Natural killer cell (primary cell): ENCODE data around the gene HAPSTR1. TPM values are rescaled to one million over a fixed set of nuclear protein-coding genes. Genes with fewer than 3 reads are reported as not detected.

Source experiments
- ATAC-seq, 3 donors: fragments of 150-1000 bp in 2 of 3; fragments of 200-7000 bp in 1 of 3; cut with Tn5 transposase; 1 replicate in 1 of 3; 2 replicates in 2 of 3; pipeline ENCODE4 v1.10.0; 2021; ENCODE audit warnings: mild to moderate bottlenecking in 2 of 3, moderate library complexity in 2 of 3
- DNase-seq, 2 donors: peaks; one replicate each; pipeline versions ENCODE4 v3.0.0 to v3.0.0-alpha.2; 2013 to 2021; ENCODE audit warnings: mixed read lengths in 1 of 2
- H3K27ac ChIP-seq: one replicate; pipeline ENCODE4 v1.5.1; 2013; ENCODE audit warnings: mild to moderate bottlenecking, low read length
- H3K27me3 ChIP-seq: one replicate; pipeline ENCODE4 v1.6.1; 2013; ENCODE audit warnings: low read length; ENCODE audit not compliant: control insufficient read depth, insufficient read depth
- H3K36me3 ChIP-seq: one replicate; pipeline ENCODE4 v1.6.1; 2013; ENCODE audit warnings: low read length; ENCODE audit not compliant: control insufficient read depth, insufficient read depth
- H3K4me1 ChIP-seq: one replicate; pipeline ENCODE4 v1.6.1; 2013; ENCODE audit warnings: low read length; ENCODE audit not compliant: control insufficient read depth, insufficient read depth
- H3K4me3 ChIP-seq: one replicate; pipeline ENCODE4 v1.5.1; 2013; ENCODE audit warnings: low read length
- H3K9me3 ChIP-seq: one replicate; pipeline ENCODE4 v1.6.1; 2013; ENCODE audit warnings: low read length; ENCODE audit not compliant: control insufficient read depth, insufficient read depth
- H3K27ac Mint-ChIP-seq, 2 donors: one replicate each; pipeline ENCODE4 v1.8.0; 2022; ENCODE audit warnings: mild to moderate bottlenecking in 2 of 2, mixed read lengths in 2 of 2, moderate library complexity in 1 of 2
- H3K27me3 Mint-ChIP-seq, 2 donors: one replicate each; pipeline ENCODE4 v1.8.0; 2022; ENCODE audit warnings: low read depth in 2 of 2, mixed read lengths in 2 of 2
- H3K36me3 Mint-ChIP-seq: one replicate; pipeline ENCODE4 v1.8.0; 2022; ENCODE audit warnings: mixed read lengths
- H3K4me1 Mint-ChIP-seq, 2 donors: one replicate each; pipeline ENCODE4 v1.8.0; 2022; ENCODE audit warnings: mixed read lengths in 2 of 2
- H3K4me3 Mint-ChIP-seq: one replicate; pipeline ENCODE4 v1.8.0; 2022; ENCODE audit warnings: mild to moderate bottlenecking, moderate library complexity, mixed read lengths
- H3K9me3 Mint-ChIP-seq, 2 donors: one replicate each; pipeline ENCODE4 v1.8.0; 2022; ENCODE audit warnings: mixed read lengths in 2 of 2
- CTCF ChIP-seq: fragments of 200-600 bp; IDR thresholded peaks from one replicate; pipeline ENCODE4 v1.8.0; 2022; ENCODE audit warnings: antibody characterized with exemption
- WGBS: methylation state at CpG from one replicate; pipeline ENCODE4 v1.1.7; 2013; ENCODE audit warnings: missing lambda C conversion rate; ENCODE audit not compliant: insufficient coverage; 5-methylcytosine and 5-hydroxymethylcytosine counted together
- intact Hi-C: fragments of 100-400 bp; cut with micrococcal nuclease; formaldehyde crosslinking; loops from one replicate; pipeline ENCODE4 v1.14.2; 2022
- total RNA-seq, 4 donors: library from RNA; stranded (reverse); fragments of 120-200 nt in 1 of 4; gene quantifications; one replicate each; pipeline versions ENCODE4 v1.2.3 to v1.2.4, GENCODE V29; 2013 to 2022

HAPSTR1 gene
- total RNA-seq, 3 donors from 2014 or later (not counting 1 experiment from before 2014, with no cell fraction given), result 135 to 145 (median 138) TPM

DNA sequence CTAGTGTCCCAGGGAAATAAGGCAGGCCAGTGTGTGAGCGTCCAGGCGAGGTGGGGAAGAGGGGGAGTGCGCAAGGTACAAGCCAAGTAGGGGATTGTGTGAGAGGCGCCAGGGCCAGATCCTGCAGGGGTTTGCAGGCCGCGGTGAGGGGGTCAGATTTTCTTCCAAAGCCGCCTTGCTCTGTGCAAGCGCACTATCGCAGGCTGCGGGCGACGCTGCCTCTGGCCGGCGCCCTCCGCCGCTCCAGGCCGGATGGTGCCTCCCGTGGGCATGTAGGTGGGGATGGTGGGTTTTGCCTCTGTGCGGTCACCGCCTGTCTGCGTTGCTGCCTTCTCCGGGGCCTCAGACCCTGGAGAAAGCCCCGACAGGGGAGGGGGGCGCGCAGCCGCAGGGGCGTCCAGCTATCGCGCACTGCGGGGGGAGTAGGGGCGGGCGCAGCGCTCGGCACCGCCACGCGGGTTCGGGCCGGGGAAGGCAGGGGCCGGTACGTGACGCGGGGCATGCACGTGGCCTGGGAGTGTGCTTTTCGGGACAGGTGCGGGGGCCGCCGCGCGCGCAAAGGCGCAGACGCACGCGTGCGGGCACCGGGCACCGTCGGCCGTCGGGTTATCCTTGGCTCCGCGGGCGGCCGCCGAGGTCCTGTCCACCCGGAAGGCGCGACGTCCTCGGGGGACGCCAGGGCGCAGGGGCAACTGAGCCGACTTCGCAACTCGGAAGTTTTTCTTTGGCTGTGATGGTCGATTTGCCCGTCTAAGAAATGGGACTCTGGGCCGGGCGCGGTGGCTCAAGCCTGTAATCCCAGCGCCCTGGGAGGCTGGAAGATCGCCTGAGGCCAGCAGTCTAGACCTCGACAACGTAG is 1.1 kb upstream of the HAPSTR1 start:
- no peaks in the 10 kb centered on the region for H3K27me3 ChIP-seq
- TF ChIP-seq CTCF, result no peak
- DNase-seq (peak; percentile 43 to 62), ATAC-seq (no peak)
- Mint-ChIP-seq H3K36me3 (peaks cover 6% of the 10 kb centered on the region), H3K4me1 (peaks cover 40 to 44% of the 10 kb centered on the region in 2 donors), H3K27ac (peak overlapping the region; percentile 92 to 99), H3K9me3 (no peaks in the 10 kb centered on the region), H3K27me3 (no peaks in the 10 kb centered on the region), H3K4me3 (peak overlapping the region; percentile 93)
- peak overlapping the region; percentile 85 for H3K27ac ChIP-seq
- intact Hi-C loops, result loop anchor here (2.0 to 5.0 kb wide), 2 partner anchors 44 to 128 kb away; partner anchors contain the start of gene USP7
- WGBS, result 6% methylated on average over 85 of the region's 85 CpGs
- H3K4me1 ChIP-seq, result peaks cover 20% of the 10 kb centered on the region
- no peaks in the 10 kb centered on the region for H3K9me3 ChIP-seq
- peaks cover 11% of the 10 kb centered on the region for H3K36me3 ChIP-seq
- H3K4me3 ChIP-seq, result peak overlapping the region; percentile 61

GRCh38 chr16:9091867-9092281 is 430 bp downstream of the HAPSTR1 start:
- H3K36me3 Mint-ChIP-seq, result peaks cover 6% of the 10 kb centered on the region
- ATAC-seq, result peak; percentile 3 to 9 (median 4)
- no peak for TF ChIP-seq CTCF
- H3K27ac Mint-ChIP-seq, result peak overlapping the region; percentile 92 to 99
- Histone ChIP-seq H3K27ac (peak overlapping the region; percentile 92), H3K4me3 (peak overlapping the region; percentile 89), H3K9me3 (no peaks in the 10 kb centered on the region), H3K4me1 (peaks cover 25% of the 10 kb centered on the region), H3K36me3 (peaks cover 21% of the 10 kb centered on the region), H3K27me3 (no peaks in the 10 kb centered on the region)
- no peaks in the 10 kb centered on the region for H3K27me3 Mint-ChIP-seq
- intact Hi-C loops, result loop anchor here (1.0 to 5.0 kb wide), 3 partner anchors 35 to 130 kb away; partner anchors contain the start of gene USP7
- no peaks in the 10 kb centered on the region for H3K9me3 Mint-ChIP-seq
- H3K4me3 Mint-ChIP-seq, result peak overlapping the region; percentile 93
- peaks cover 53 to 57% of the 10 kb centered on the region in 2 donors for H3K4me1 Mint-ChIP-seq
- under 1% methylated on average over 51 of the region's 51 CpGs for WGBS
- peak; percentile 53 to 66 for DNase-seq

DNA sequence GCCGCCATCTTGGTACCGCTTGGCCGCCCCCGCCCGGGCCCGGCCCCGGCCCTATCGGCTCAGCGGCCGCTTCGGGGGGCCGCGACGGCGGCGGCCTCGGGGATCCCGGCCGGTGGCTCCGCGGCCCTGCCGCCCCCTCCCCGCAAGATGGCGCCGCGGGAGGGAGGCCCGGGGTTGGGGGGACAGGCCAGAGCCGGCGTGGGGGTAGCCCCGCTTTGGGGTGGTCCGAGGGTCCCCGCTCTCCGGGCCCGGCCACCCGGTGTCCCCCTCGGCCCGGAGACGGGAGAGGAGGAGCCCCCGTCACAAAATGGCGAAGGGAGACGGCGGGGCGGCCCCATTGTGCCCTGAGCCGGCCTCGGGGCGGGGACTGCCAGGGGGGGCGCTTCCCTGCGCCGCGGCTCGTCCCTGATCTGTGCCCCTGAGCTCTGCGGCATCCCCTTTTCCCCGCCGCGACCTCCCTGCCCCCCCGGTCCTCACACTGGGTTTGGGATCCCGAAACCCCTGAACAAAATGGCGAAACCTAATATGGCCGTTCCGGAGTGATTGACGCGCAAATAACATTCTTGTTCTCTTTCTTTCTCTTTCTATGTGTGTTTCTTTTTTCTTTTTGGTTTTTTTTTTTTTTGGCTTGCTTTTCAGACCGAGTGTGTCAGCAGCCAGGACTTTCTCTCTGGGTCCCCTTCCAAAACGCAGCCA is 986 bp downstream of the HAPSTR1 start:
- Mint-ChIP-seq H3K4me1 (peaks cover 56 to 61% of the 10 kb centered on the region in 2 donors), H3K27ac (peak overlapping the region; percentile 95 to 99), H3K27me3 (no peaks in the 10 kb centered on the region), H3K36me3 (peaks cover 6% of the 10 kb centered on the region), H3K4me3 (peak overlapping the region; percentile 100), H3K9me3 (no peaks in the 10 kb centered on the region)
- peak overlapping the region; percentile 92 for H3K27ac ChIP-seq
- H3K4me1 ChIP-seq, result peaks cover 31% of the 10 kb centered on the region
- under 1% methylated on average over 61 of the region's 64 CpGs for WGBS
- H3K9me3 ChIP-seq, result no peaks in the 10 kb centered on the region
- DNase-seq, result peak; percentile 66 to 69
- H3K27me3 ChIP-seq, result no peaks in the 10 kb centered on the region
- TF ChIP-seq CTCF, result no peak
- peaks cover 25% of the 10 kb centered on the region for H3K36me3 ChIP-seq
- peak overlapping the region; percentile 89 for H3K4me3 ChIP-seq
- intact Hi-C loops, result loop anchor here (5.0 kb wide), 1 partner anchor 130 kb away; the partner anchor contains the start of gene USP7
- ATAC-seq, result peak in 1 of 3 donors; percentile 10
